Peyer's patch (tissue), 4 donors: ENCODE measurements around the gene NDST4. TPM values are rescaled to one million over a fixed set of nuclear protein-coding genes. Genes with fewer than 3 reads are reported as not detected.
A peak's percentile ranks its signal among the peaks of the same experiment; 100 is the strongest.

Experiments
- DNase-seq, 3 donors: peaks; one replicate each; pipeline ENCODE4 v3.0.0-alpha.2; 2017 to 2019
- H3K27ac ChIP-seq, 4 donors: fragments of 200-600 bp; sonication (generic); one replicate each; pipeline ENCODE4 v1.5.1; 2016 to 2019
- H3K27me3 ChIP-seq, 2 donors: fragments of 200-600 bp; sonication (generic); one replicate each; pipeline ENCODE4 v1.5.1; 2019
- H3K36me3 ChIP-seq, 3 donors: fragments of 200-600 bp; sonication (generic); one replicate each; pipeline ENCODE4 v1.5.1; 2016 to 2019
- H3K4me1 ChIP-seq, 4 donors: fragments of 200-600 bp; sonication (generic); one replicate each; pipeline ENCODE4 v1.5.1; 2016 to 2019
- H3K4me3 ChIP-seq, 4 donors: fragments of 200-600 bp; sonication (generic); 1 replicate in 3 of 4; 2 replicates in 1 of 4; pipeline ENCODE4 v1.5.1; 2016 to 2019; ENCODE audit warnings: mild to moderate bottlenecking in 1 of 4
- H3K9me3 ChIP-seq, 4 donors: fragments of 200-600 bp; sonication (generic); one replicate each; pipeline ENCODE4 v1.5.1; 2016 to 2019; ENCODE audit warnings: mild to moderate bottlenecking in 1 of 4
- POLR2A ChIP-seq, 2 donors: fragments of 450-650 bp; IDR thresholded peaks; one replicate each; pipeline ENCODE4 v1.5.1; 2017; ENCODE audit warnings: antibody characterized with exemption in 2 of 2, mild to moderate bottlenecking in 2 of 2, moderate library complexity in 2 of 2
- total RNA-seq, 4 donors: library from RNA; depleted of rRNA; stranded (reverse); fragments of >200 nt; gene quantifications; one replicate each; pipeline ENCODE4 v1.1.0, GENCODE V29; 2016
- TF ChIP-seq, protein P1 (sequence below), 6 experiments: fragments of 450-650 bp in 4 of 6; fragments of 200-600 bp in 2 of 6; sonication (generic) in 1 of 6; IDR thresholded peaks; one replicate each; pipeline ENCODE4 v1.5.1; 2017 to 2019; ENCODE audit warnings: antibody characterized with exemption in 6 of 6, mild to moderate bottlenecking in 3 of 6, moderate library complexity in 1 of 6

The NDST4 gene
- total RNA-seq, 4 donors from 2014 or later: not detected

GRCh38 chr4:115121351-115122043 lies 8.1 kb upstream of the NDST4 start:
- H3K36me3 ChIP-seq: no peaks in the 10 kb centered on the region
- H3K27me3 ChIP-seq: no peaks in the 10 kb centered on the region
- TF ChIP-seq, protein P1, sequence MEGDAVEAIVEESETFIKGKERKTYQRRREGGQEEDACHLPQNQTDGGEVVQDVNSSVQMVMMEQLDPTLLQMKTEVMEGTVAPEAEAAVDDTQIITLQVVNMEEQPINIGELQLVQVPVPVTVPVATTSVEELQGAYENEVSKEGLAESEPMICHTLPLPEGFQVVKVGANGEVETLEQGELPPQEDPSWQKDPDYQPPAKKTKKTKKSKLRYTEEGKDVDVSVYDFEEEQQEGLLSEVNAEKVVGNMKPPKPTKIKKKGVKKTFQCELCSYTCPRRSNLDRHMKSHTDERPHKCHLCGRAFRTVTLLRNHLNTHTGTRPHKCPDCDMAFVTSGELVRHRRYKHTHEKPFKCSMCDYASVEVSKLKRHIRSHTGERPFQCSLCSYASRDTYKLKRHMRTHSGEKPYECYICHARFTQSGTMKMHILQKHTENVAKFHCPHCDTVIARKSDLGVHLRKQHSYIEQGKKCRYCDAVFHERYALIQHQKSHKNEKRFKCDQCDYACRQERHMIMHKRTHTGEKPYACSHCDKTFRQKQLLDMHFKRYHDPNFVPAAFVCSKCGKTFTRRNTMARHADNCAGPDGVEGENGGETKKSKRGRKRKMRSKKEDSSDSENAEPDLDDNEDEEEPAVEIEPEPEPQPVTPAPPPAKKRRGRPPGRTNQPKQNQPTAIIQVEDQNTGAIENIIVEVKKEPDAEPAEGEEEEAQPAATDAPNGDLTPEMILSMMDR (IDR thresholded peaks at IDR 0.05): no peak
- no peak for TF ChIP-seq POLR2A (IDR thresholded peaks at IDR 0.05)
- no peak overlapping the region for H3K4me3 ChIP-seq
- H3K27ac ChIP-seq: no peak overlapping the region
- no peaks in the 10 kb centered on the region for H3K9me3 ChIP-seq
- DNase-seq: no peak
- no peaks in the 10 kb centered on the region for H3K4me1 ChIP-seq

DNA sequence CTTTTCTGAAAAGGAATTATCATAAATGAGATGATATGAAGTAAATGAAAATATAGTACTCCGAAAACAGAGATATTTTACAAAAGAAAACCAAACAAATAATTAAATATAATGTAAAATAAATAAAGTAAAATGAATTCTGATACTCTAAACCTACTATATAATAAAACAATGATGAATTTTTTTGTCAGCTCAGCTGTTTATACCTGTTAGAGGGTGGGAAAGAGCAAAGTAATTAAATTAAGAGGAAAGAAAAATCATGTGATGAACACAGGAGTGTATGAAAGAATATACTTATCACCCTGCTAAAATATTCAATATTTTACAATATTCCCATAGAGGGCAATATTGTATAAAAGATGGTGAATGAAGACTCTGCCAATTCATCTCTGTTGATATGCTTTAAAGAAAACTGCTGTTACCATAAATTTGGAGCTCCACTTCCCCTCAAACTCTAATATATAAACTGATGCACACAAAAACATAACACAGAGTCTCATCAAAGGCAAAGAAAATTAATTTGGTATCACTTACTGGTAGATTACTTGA lies 6.5 kb upstream of the NDST4 start:
- no peak for DNase-seq
- no peak overlapping the region for H3K4me3 ChIP-seq
- TF ChIP-seq POLR2A (IDR thresholded peaks at IDR 0.05): no peak
- TF ChIP-seq, protein P1 (IDR thresholded peaks at IDR 0.05): peak in 3 of 6 experiments; percentile 7 to 38 (median 32)
- no peaks in the 10 kb centered on the region for H3K27me3 ChIP-seq
- H3K27ac ChIP-seq: no peak overlapping the region
- no peaks in the 10 kb centered on the region for H3K4me1 ChIP-seq
- H3K9me3 ChIP-seq: no peaks in the 10 kb centered on the region
- no peaks in the 10 kb centered on the region for H3K36me3 ChIP-seq

DNA sequence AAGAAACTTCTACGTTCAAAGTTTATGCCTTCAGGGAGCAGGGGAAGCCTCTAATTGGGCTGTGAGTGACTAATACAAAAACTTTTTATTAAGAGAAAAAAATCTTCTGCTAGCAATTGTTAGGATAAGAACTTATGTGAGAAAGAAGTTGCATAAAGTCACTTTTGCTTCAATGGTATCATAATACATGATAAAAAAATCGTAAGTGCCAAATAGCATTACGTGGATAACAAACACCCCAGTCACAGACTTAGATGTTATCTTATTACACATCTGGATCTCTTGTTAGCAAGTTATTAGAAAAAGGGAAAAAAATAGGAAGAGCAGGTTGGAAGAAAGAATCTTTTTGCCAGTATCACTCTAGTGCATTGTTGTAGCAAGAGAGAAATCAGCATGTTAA lies 4.2 kb upstream of the NDST4 start:
- H3K36me3 ChIP-seq: no peaks in the 10 kb centered on the region
- no peak overlapping the region for H3K27ac ChIP-seq
- no peaks in the 10 kb centered on the region for H3K4me1 ChIP-seq
- no peaks in the 10 kb centered on the region for H3K27me3 ChIP-seq
- no peak for TF ChIP-seq POLR2A (IDR thresholded peaks at IDR 0.05)
- TF ChIP-seq, protein P1 (IDR thresholded peaks at IDR 0.05): no peak
- H3K9me3 ChIP-seq: no peaks in the 10 kb centered on the region
- no peak for DNase-seq
- H3K4me3 ChIP-seq: no peak overlapping the region

- H3K27ac ChIP-seq: no peak overlapping the region
- H3K9me3 ChIP-seq: no peaks in the 10 kb centered on the region
- TF ChIP-seq, protein P1 (IDR thresholded peaks at IDR 0.05): no peak
- no peak for TF ChIP-seq POLR2A (IDR thresholded peaks at IDR 0.05)
- H3K4me3 ChIP-seq: no peak overlapping the region
- no peak for DNase-seq
- H3K27me3 ChIP-seq: no peaks in the 10 kb centered on the region
- no peaks in the 10 kb centered on the region for H3K4me1 ChIP-seq
- H3K36me3 ChIP-seq: no peaks in the 10 kb centered on the region
Observed at GRCh38 chr4:115110191-115111181, 2.9 kb downstream of the NDST4 start.

DNA sequence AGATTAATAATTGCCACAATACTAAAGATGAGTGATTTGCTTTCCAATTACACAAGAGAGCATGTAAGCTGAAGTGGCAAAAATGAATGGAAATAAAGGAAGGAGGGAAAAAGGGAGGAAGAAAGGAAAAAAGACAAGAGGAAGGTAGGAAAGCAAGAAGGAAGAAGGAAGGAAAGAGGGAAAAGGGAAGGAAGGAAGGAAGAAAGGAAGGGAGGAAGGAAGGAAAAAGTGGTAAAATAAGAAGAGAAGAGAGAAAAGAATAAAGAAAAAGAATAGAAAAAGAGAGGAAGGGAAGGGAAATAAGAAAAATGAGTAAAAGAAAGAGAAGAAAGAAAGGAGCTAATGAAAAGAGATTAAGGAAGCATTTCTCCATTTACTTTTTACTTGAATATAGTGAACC lies 4.6 kb downstream of the NDST4 start:
- Histone ChIP-seq H3K27ac (no peak overlapping the region), H3K4me3 (no peak overlapping the region), H3K27me3 (no peaks in the 10 kb centered on the region), H3K4me1 (no peaks in the 10 kb centered on the region), H3K9me3 (no peaks in the 10 kb centered on the region), H3K36me3 (no peaks in the 10 kb centered on the region)
- DNase-seq: no peak
- TF ChIP-seq, protein P1 (IDR thresholded peaks at IDR 0.05): no peak
